ENCODE results near the gene SLC7A7. TPM values are rescaled to one million over a fixed set of nuclear protein-coding genes. Genes with fewer than 3 reads are reported as not detected.
"Not testable (repeated sequence)": the region's sequence is repeated elsewhere in the genome, so short reads cannot be mapped to it uniquely, and the experiment has no call there.

SLC7A7 gene
- polyA plus RNA-seq, 1 donor from 2014 or later, result not detected

DNA sequence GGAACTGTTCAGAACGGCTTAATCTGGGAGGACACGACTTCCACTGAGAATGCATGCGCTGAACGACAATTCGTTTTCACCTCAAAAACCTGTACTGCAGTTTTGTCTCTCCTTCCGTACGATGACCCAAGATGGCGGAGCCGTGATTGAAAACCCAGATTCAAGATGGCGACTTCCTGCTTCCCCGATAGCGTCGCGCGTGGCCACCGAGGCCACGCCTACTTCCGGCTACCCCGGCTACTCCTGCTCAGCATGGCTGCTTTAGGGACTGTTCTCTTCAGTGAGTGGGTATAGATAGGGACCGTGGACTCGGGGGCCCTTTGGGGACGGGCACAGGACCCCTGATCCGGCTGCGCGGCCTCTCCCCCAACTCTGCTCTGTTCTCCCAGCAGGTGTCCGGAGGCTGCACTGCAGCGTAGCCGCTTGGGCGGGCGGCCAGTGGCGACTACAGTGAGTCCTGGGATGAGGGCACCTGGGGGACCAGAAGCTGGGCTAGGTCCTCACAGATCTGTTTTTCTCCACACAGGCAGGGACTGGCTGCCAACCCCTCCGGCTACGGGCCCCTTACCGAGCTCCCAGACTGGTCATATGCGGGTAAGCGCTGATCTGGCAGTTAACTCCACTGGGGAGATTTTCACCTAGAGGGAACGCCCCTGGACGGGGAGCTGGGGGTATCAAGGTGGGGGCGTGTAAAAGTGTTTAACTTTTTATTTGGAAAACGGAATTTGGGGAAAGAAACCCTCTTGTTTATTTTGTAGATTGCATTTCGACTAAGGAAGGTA is 14.6 kb upstream of the SLC7A7 start, which contains the start of gene MRPL52:
Gene MRPL52 (plus strand): TSS at position 227 of the 782 bp plus-strand sequence. CDS start 26 bp downstream, at position 253.
- H3K27me3 ChIP-seq (ENCODE audit: insufficient read depth, low read depth, low read length), result no peaks in the 10 kb centered on the region
- H3K9me3 ChIP-seq (ENCODE audit: low read length), result no peaks in the 10 kb centered on the region
- H3K27ac ChIP-seq (ENCODE audit: low read length), result peak within 1 kb of the TSS; percentile 65
- H3K4me2 ChIP-seq (ENCODE audit: low read length), result peak within 1 kb of the TSS; percentile 92
- no peaks in the 10 kb centered on the region for H3K9me2 ChIP-seq (ENCODE audit: insufficient read depth, low read length)
- H3K4me3 ChIP-seq (ENCODE audit: low read length), result peak within 1 kb of the TSS; percentile 98
- H3F3A ChIP-seq (ENCODE audit: insufficient read depth, low read length, poor library complexity, severe bottlenecking), result no peaks in the 10 kb centered on the region
- no peaks in the 10 kb centered on the region for H4K20me1 ChIP-seq (ENCODE audit: insufficient read depth)
- peak within 1 kb of the TSS; percentile 89 for H2AFZ ChIP-seq (ENCODE audit: low read depth, low read length)
- H3K36me3 ChIP-seq (ENCODE audit: insufficient read depth, low read length), result peaks cover 5% of the 10 kb centered on the region
- TF ChIP-seq REST (IDR thresholded peaks at IDR 0.05; ENCODE audit: borderline replicate concordance) (peak; percentile 36), POLR2AphosphoS5 (IDR thresholded peaks at IDR 0.05) (peak; percentile 64), RAD21 (conservative IDR thresholded peaks at IDR 0.05) (no peak), MXI1 (conservative IDR thresholded peaks at IDR 0.05; ENCODE audit: poor library complexity, severe bottlenecking) (peak; percentile 93), TAF1 (IDR thresholded peaks at IDR 0.05; ENCODE audit: low read depth) (no peak), SMC3 (conservative IDR thresholded peaks at IDR 0.05; ENCODE audit: poor library complexity) (peak; percentile 49), EP300 (conservative IDR thresholded peaks at IDR 0.05; ENCODE audit: poor library complexity, severe bottlenecking) (peak; percentile 17), EZH2 (IDR thresholded peaks at IDR 0.05; ENCODE audit: borderline replicate concordance, insufficient read depth, low read length, poor library complexity, severe bottlenecking) (no peak)
- TF ChIP-seq, protein P1, sequence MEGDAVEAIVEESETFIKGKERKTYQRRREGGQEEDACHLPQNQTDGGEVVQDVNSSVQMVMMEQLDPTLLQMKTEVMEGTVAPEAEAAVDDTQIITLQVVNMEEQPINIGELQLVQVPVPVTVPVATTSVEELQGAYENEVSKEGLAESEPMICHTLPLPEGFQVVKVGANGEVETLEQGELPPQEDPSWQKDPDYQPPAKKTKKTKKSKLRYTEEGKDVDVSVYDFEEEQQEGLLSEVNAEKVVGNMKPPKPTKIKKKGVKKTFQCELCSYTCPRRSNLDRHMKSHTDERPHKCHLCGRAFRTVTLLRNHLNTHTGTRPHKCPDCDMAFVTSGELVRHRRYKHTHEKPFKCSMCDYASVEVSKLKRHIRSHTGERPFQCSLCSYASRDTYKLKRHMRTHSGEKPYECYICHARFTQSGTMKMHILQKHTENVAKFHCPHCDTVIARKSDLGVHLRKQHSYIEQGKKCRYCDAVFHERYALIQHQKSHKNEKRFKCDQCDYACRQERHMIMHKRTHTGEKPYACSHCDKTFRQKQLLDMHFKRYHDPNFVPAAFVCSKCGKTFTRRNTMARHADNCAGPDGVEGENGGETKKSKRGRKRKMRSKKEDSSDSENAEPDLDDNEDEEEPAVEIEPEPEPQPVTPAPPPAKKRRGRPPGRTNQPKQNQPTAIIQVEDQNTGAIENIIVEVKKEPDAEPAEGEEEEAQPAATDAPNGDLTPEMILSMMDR (IDR thresholded peaks at IDR 0.05; ENCODE audit: poor library complexity, severe bottlenecking), result no peak
- H3K9ac ChIP-seq (ENCODE audit: low read length), result peak within 1 kb of the TSS; percentile 85
- peaks cover 11% of the 10 kb centered on the region for H3K79me2 ChIP-seq (replicated peaks; ENCODE audit: insufficient read depth, low read length)

DNA sequence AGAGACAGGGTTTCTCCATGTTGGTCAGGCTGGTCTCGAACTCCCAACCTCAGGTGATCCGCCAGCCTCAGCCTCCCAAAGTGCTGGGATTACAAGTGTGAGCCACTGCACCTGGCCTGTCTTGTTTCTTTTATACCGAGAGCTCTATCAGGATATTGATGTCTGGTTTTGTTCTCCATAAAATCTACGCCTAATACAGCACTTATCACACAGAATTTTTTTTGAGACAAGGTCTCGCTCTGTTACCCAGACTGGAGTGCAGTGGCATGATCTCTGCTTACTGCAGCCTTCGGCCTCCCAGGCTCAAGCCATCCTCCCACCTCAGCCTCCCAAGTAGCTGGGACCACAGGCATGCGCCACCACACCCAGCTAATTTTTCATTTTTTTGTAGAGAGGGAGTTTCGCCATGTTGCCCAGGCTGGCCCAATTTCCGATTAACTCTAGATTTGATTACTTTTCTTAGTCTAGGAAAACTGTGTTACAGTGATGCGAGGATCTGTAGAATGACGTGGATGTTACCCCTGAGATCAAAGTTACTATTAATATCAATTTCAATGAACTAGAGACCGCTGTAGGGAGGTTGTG is 13.9 kb upstream of the SLC7A7 start:
- Histone ChIP-seq H2AFZ (ENCODE audit: low read depth, low read length) (peak overlapping the region; percentile 89), H3K79me2 (replicated peaks; ENCODE audit: insufficient read depth, low read length) (peaks cover 11% of the 10 kb centered on the region), H3K4me3 (ENCODE audit: low read length) (peak overlapping the region; percentile 98), H3K27ac (ENCODE audit: low read length) (peak overlapping the region; percentile 65), H3K9ac (ENCODE audit: low read length) (peak overlapping the region; percentile 85), H3K4me2 (ENCODE audit: low read length) (peak overlapping the region; percentile 33)
- not testable (repeated sequence) for H3K36me3 ChIP-seq (ENCODE audit: insufficient read depth, low read length); H3F3A ChIP-seq (ENCODE audit: insufficient read depth, low read length, poor library complexity, severe bottlenecking); H3K27me3 ChIP-seq (ENCODE audit: insufficient read depth, low read depth, low read length); H4K20me1 ChIP-seq (ENCODE audit: insufficient read depth); H3K9me3 ChIP-seq (ENCODE audit: low read length); H3K9me2 ChIP-seq (ENCODE audit: insufficient read depth, low read length)

Measured in neural cell (in vitro differentiated cells).